Hematopoietic multipotent progenitor cell treated with erythropoietin and hydrocortisone succinate and interleukin-3 and kit ligand, for 8 days (in vitro differentiated cells): Measurements from ENCODE around the gene ECSIT.
A peak's percentile ranks its signal among the peaks of the same experiment; 100 is the strongest.

Experiments
- DNase-seq: peaks from one replicate; pipeline ENCODE4 v3.0.0-alpha.2; 2015

The ECSIT gene

DNA sequence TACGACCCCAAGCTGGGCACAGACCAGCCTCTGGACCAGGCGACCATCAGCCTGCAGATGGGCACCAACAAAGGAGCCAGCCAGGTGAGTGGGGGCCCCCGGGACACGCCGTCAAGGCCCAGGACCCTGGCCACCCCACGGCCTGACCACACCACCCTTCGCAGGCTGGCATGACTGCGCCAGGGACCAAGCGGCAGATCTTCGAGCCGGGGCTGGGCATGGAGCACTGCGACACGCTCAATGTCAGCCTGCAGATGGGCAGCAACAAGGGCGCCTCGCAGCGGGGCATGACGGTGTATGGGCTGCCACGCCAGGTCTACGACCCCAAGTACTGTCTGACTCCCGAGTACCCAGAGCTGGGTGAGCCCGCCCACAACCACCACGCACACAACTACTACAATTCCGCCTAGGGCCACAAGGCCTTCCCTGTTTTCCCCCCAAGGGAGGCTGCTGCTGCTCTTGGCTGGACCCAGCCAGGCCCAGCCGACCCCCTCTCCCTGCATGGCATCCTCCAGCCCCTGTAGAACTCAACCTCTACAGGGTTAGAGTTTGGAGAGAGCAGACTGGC is 20.5 kb upstream of the ECSIT start:
- no peak for DNase-seq

DNA sequence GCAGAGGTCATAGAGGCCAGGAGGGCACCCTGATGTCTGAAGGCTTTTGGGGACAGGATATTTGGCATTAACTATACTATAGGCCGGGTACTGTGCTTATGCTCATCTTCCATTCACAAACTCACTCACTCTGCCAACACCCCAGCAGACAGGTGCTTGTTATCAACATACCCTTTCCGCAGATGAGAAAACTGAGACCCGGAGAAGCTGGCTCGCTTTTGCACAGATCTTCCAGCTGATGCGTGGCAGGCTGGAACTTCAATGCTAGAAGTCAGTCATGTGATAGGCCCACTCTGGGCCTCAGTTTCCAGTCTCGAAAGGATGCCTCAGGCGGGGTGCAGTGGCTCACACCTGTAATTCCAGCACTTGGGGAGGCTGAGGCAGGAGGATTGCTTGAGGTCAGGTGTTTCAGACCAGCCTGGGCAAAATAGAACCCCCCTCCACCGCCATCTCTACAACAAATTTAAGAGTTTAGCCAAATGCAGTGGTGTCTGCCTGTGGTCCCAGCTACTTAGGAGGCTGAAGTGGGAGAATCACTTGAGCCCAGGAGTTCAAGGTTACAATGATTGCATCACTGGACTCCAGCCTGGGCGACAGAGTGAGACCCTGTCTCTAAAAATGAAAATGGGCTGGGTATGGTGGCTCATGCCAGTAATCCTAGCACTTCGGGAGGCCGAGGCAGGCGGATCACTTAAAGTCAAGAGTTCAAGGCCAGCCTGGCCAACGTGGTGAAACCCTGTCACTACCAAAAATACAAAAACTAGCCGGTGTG is 19.2 kb upstream of the ECSIT start:
- no peak for DNase-seq

DNA sequence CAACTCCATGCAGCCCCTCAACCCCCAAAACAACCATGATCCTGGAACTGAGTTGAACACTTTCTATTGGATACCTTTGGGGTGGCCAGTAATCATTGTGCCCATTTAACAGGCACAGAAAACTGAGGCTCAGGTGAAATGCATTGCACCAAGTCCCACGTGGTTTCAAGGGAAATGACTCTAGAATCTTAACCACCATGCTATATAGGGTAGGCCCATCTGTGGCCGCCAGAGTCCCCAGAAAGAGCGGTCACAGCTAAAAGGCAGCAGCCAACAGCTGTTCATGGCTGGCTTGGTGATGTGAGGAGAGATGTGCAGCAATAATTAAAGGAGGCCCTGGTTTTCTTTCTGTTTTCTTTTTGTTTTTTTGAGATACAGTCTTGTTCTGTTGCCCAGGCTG is 12.3 kb upstream of the ECSIT start:
- no peak for DNase-seq

DNA sequence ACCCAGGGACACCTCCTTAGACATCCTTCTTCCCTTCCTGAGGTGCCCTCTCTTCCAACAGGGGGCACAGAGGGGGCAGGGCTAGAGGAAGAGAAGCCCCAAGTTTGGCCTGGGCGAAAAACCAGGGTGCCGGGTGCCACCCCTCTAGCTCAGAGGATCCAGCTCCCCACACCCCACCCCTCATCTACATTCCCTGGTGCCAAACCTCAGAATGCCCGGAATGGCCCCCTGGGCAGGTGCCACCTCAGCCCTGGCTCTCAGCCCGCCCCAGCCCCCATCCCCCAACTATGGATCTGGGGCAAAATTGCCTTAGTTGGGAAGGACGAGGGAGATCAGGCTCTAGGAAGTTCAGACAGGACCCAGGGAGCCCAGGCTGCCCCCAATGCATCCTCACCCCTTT is 11.7 kb upstream of the ECSIT start:
- no peak for DNase-seq

DNA sequence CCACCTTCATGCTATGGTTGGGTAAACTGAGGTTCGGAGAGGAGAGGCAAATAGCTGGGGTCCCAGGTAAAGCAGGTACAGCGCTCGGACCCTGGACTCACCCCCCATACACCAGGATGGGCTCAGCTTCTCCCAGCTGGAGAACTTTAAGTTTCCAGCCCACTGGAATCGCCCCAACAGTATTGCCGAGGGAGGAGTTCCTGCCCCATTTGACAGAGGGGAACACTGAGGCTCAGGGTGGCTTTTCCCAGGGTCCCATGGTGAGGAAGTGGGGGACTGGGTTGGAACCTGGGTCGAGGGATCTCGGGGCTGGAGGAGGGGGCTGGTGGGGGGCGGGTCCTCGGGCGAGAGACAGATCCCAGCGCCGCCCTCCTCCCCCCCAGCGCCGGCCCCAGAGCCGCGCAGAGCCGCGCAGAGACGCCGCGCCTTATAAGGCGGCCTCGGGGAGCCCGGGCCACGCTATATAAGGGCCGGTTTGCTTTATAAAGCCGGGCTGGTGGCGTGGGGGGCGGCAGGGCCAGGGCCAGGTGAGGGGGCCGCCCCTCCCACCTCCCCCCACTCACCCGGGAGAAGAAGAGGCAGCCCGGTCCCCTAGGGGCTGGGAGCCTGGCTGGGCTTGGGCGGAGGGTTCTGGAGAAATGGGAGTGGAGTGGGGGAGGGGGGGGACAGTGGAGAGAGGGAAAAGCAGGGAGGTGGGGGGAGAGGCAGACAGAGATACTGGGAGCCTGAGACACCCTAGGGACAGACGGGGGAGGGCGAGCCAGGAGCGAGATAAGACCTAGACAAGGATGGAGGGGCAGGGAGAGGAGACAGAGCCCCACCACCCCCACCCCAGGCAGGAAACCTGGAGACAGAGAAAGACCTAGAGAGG is 10.8 kb upstream of the ECSIT start:
- DNase-seq, result no peak

DNA sequence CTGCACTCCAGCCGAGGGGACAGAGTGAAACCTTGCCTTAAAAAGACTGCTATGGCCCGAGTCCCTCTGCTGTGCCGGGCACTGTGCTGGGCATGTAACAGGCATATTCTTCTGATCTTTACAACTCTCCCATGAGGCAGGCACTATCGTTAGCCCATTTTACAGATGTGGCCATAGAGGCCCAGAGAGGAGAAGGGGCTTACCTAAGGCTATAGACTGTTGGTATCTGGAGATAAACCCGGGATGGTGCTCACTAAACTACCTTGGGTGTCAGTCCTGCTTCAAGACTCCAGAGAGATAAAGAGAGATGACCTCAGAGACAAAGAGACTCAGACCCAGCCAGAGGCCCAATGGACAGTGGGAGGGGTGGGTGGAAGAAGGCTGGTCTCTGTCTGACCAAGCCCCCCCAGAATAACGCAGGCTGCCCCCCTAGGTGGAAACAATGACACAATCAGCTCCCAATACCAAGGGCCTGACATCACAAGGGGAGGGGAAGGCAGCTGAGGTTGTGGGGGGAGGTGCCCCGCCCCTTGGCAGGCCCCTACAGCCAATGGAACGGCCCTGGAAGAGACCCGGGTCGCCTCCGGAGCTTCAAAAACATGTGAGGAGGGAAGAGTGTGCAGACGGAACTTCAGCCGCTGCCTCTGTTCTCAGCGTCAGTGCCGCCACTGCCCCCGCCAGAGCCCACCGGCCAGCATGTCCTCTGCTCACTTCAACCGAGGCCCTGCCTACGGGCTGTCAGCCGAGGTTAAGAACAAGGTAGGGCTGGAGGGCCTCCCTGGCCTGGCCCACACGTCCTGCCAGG is 9.5 kb upstream of the ECSIT start, which contains the start of gene CNN1:
Gene CNN1, plus strand, starts transcription at position 620 of the 805 bp plus-strand sequence. Its CDS starts 77 bp downstream, at position 697.
- no peak for DNase-seq

DNA sequence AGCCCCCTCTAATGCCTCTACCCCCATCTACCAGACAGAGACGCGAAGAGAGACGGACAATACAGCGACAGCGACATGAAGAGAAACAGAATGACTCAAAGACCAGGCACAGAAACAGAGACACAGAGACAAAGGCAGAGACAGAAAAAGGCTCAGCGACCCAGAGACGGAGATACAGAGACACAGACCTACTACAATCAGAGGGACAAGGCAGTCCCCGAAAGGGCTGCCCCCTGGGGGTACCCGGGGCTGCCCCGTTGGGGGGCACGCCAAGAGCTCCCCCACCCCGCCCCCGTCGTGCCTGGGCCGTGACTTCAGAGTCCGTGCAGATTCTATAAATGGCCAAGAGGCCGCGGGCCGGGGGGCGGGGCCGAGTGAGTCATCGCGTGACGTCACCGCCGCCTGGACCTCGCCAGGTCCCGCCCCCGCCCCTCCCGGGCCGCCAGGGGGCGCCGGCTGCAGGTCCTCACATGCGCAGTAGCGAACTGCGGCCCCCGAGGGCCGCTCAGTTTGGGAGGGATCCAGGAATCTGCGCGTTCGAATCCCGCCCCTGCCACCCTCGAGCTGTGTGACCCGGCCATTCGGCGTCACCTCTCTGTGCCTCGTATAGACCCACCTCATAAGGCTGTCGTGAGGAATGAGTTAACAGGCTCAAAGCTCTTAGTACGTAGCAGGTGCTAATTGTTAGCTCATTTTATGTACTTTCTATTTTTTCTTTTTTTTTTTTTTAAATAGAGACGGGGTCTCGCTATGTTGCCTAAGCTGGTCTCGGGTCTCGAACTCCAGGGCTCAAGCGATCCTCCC is 7.1 kb upstream of the ECSIT start:
- peak; percentile 85 for DNase-seq

DNA sequence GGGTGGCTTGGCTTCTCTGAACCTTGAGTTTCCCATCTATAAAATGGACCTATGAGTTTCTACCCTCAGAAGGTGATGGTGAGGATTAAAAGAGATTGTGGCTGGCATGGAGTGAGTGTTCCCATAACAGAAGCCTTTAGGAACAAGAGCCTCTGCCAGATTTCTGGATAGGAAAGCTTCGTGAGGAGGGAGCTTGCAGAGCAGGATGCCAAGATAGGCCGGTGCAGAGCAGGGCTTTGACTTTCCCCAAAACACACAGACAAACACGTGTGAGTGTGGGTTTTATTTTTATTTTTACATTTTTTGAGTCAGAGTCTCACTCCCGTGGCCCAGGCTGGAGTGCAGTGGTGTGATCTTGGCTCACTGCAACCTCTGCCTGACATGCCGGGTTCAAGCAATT is 6.0 kb upstream of the ECSIT start:
- no peak for DNase-seq

DNA sequence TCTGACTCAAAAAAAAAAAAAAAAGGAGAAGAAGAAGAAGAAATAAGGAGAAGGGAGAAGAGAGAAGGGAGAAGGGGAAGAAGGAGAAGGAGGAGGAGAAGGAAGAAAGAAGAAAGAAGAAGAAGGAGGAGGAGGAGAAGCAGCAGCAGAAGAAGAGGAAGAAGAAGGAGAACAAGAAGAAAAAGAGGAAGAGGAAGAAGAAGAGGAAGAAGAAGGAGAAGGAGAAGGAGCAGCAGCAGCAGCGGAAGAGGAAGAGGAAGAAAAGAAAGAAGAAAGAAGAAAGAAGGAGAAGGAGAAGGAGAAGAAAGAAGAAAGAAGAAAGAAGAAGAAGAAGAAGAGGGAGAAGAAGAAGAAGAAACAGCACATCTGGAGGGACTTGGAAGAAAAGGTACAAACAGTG is 5.6 kb upstream of the ECSIT start:
- no peak for DNase-seq

DNA sequence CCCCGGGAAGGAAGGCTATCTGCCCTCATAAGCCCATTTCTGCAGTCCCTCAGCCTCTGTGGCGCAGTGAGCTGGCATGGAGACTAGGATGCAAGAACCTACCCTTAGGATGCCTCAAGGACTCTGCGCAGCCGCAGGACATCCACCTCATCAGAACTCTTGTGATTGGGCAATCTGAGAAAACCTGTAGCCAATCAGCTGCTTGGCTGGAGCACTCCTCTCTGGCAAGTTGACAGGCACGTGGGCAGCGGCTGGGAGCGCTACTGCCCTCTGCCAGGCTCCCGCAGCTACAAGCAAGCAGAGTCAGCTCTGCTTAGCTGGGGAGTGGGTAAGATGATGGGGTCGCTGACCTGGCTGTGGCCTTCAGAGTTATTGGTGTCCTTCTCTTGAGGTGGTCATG is 1.5 kb upstream of the ECSIT start:
- peak; percentile 96 for DNase-seq

DNA sequence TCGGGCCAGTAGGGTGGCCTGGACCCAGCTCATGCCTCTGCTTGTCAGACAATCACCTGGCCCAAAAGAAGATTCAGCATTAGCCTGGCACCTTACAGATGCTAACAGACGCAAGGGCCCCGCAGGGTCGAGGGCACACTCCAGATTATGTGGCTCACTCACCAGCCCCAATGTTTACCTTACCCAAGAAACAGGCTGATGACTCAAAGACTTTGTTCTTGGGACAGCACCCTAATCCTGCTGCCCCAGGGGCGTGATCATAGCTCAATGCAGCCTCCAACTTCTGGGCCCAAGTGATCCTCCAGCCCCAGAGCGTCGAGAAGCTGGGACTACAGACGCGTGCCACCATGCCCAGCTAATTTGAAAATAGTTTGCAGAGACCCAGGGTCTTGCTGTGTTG is 9.8 kb downstream of the ECSIT start:
- no peak for DNase-seq

DNA sequence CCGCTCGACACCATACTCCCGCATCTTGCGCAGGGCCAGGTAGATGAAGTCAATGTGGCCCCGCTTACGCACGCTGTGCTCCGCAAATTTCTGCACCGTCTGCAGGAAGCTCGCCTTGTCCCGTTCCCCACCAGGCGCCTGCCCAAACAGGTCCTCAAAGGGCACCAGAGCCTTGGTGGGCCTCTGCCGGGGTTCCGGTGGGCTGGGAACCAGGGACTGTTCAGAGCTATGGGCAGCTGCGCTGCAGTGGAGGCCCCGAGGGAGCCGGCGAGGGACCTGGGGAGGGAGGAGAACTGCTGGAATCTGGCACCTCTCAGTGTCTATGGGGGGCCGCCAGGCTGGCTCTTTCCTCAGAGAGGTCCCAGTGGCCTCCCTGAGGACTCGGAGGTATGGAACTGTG is 15.0 kb downstream of the ECSIT start:
- DNase-seq, result no peak

DNA sequence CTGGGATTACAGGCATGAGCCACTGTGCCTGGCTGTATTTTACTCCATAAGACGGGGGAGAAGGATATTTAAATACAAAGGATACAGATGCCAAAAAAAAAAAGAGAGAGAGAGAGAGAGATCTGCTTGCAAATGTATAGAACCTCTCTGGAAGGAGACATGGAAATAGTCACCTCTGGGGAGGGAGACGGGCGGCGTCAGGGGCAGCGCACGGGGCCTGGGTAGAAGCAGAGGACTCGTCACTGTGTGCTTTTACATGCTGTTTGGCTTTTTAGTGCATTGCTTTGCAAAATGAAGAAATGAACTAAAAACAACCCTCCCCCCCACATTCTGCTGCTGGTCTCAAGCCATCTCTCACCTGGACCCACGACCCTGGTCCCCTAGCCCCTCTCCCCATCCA is 18.5 kb downstream of the ECSIT start:
- DNase-seq, result no peak

DNA sequence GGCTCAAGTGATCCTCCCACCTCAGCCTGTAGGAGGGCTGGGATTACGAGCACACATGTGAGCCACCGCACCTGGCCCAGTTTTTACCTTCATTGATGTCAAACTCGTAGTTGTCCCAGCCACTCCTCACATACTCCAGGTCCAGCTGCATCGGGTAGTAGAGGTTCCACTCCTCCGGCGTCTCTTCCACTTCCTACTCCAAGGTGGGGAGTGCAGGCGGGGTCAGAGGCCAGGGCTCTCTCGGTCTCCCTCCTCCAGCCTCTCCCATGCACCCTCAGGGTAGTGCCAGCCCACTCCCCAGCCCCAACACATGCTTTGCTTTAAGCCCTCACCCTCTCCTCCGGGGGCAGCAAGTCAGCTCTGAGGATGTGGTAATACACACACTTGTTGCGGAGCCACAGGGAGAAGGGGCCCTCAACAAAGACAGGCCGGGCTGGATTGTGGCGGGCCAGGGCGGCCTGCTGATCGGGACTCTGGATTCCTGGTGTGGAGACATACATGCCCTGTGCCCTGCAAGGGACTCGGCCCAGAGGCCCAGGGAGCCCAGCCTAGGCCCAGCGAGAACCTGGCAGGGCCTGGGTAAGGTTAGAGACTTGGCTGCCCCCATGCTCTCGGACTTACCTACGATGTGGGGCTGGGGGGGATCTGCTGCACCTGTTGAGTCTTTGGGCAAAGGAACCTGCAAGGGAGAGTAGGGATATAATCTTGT is 21.4 kb downstream of the ECSIT start:
- DNase-seq, result no peak

DNA sequence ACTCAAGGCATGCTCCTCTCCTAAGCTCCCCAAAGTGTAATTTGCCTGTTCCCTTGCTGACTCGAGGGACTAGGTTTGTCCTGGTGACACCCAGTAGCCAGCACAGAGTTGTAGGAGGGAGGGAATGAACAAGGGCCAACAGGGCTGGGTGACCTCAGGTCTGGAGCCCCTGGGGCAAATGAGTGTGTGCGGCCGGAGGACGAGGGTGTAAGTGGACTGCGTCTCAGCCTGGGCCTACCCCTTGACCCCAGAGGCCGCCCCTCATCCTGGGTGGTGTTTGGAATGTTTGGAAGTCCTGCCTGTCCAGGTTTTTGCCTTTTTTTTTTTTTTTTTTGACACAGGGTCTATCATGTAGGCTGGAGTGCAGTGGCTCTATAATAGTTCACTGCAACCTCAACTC is 22.0 kb downstream of the ECSIT start:
- DNase-seq, result no peak

DNA sequence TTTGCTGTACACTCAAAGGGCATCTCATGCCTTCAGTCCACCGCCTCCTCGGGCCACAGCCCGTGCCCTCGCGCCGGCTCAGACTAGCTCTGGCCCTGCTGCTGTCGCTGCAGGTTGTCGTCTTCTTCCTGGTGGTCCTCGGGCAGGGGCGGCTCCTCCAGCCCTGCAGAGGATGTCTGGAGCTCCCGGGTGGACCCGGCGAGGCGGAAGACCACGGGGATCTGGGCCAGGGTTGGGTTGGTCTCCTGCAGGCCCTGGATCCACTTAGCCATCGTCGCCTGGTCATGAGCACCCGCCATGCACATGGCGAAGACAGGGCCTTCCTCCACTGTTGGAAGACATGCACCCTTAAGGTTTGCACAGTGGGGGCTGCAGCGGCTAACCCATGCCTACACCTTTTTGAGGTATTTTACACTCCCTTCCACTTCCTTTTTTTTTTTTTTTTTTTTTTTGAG is 22.8 kb downstream of the ECSIT start:
- no peak for DNase-seq

DNA sequence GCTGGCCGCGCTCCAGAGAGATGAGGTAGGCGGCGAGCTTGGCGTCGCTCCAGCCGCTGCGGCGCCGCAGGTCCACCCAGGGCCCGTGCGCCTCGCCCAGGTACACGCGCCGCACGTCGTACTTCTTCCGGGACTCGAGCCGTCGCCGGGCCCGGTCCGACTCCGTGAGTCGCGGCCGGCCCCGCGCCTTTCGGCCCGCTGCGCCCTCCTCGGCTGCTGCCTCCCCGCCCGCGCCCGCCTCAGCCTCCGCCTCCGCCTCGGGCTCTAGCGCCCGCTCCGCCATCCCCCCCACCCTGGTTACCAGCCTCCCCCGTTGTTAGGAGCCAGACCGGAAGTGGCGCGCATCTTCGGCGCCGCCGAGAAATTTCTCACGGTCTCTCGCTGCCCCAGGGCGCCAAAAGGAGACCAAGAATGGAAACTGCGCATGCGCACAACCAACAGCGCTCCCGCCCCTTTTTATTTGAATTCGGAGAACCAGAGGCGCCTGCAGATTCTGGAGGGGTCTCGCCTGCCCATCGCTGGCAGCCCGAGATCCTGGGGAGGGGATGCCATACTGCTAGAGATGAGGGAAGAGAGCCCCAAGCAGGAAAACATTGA is 23.3 kb downstream of the ECSIT start, which contains the start of gene ZNF653:
Gene ZNF653, minus strand, starts transcription at position 336 of the 597 bp plus-strand sequence. Its CDS starts 53 bp downstream, at position 283.
- DNase-seq, result peak; percentile 97

DNA sequence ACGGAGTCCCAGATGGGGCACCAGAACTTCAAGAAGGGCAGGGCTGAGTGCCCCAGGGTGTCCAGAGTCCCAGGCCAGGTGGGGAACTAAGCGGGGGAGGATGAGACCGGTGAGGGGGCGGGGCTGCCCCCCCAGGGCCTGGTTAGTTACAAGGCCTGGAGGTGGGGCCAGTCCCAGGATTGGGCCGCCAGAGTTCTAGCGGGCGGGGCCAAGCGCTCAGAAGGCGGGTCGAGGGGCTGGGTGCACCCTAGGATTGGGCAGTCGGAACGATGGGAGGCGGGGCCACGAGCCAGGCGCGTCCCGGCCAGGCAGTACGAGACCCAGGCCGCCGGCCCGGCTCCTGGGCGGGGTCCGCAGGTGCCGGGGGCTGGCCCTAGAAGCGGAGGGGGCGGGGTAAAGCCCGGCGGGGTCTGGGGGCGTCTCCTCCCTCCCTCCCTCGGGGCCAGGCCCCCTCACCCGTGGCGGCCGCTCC is 23.9 kb downstream of the ECSIT start:
- DNase-seq, result peak; percentile 95

DNA sequence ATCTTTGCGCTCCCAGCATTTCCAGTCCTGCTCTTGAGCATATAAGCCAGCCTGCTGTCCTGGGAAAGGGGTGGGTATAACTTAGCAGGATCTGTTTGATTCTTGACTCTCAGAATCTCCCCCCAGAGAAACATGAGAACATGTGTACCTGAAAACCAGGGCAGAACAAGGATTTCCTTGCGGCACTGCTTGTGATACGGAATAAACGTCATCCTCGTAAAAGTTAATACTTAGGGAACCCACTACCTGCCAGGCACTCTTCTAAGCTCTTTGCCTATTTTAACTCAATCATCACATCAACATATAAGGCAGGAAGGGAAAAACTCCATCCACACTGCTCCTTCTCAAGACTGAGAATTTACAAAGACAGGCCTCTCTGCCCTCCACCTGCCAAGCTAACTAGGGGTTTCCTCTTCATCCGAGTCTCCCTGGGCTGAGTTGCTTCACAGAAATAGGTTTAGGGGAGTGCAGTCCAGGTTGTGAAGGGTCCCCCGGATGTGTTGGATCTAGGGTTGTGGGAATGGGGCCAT is 24.4 kb downstream of the ECSIT start:
- DNase-seq, result no peak

DNA sequence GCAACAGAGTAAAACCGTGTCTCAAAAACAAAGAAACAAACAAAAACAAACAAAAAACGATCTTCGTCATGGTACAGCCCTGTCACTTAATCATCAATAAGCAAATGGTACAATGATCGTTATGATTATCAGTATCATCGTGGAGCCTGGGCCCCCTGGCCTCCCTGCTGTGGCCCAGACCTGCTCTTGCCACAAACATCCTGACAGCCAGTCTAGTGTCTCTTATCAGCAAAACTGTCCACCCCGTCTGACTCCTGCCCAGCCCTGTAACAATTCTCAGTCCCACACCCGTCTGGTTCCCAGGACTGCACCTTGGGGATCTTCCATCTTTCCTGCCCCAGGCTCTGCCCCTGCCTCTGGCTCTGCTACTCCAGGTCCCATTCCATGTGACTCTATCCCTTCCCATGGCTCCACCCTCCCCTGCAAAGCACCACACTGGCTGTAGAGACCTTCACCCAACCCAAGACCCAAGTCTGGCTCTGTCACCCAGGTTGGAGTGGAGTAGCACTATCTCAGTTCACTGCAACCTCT is 29.0 kb downstream of the ECSIT start:
- peak; percentile 79 for DNase-seq
